Effector CD4-positive, alpha-beta T cell (primary cell): ENCODE data around the gene MBD3L1.

Experiments used
- DNase-seq: peaks from one replicate; pipeline ENCODE4 v3.0.0-alpha.2; 2020

The MBD3L1 gene

DNA sequence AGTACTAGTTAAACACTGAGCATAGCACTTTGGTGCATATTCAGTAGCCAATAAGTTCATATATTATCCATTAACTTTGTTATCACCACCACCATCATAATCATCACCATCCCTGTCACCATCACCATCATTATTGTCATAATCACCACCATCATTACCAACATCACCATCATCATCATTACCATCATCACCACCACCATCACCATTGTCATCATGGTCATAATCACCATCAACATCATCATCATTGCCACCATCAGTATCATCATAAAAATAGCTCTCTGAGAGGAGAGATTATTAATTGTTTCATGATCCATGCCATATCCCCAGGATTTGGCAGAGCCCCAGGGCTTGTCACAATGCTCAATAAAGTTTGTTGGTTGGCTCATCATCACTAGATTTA lies 49.3 kb downstream of the MBD3L1 start:
- DNase-seq = no peak

- no peak for DNase-seq
Observed at GRCh38 chr19:8884416-8884815, 52.2 kb downstream of the MBD3L1 start.

GRCh38 chr19:8887364-8887763 lies 55.2 kb downstream of the MBD3L1 start:
- no peak for DNase-seq

DNA sequence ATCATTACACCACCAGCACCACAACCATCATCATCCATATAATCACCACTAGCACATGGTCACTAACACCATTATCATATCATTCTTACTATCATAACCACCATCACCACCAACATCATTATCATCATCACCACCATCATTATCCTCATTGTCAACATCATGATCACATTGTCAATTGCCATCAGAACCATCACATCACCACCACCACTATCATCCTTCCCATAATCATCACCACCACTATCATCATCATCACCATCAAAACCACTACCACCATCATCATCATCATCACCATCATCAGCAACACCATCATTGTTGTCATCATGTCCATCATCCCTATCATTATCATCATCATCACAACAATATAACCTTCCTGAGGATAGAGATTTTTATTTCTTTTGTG lies 58.1 kb downstream of the MBD3L1 start:
- DNase-seq = no peak
